GM19397 (cell line): ENCODE results near the gene C1QTNF2.

ENCODE experiments used
- ATAC-seq: cut with Tn5 transposase; IDR thresholded peaks from one replicate; pipeline ENCODE4 v1.9.1; 2021; ENCODE audit warnings: mild to moderate bottlenecking, moderate library complexity; ENCODE audit not compliant: unreplicated experiment

The C1QTNF2 gene

GRCh38 chr5:160369990-160370712 lies at the start of gene C1QTNF2:
Gene C1QTNF2, minus strand, starts transcription at chr5:160370626. Its CDS starts 15,615 bp downstream, at chr5:160355011.
- ATAC-seq: no peak

- no peak for ATAC-seq
These were observed 49.8 kb upstream of the C1QTNF2 start for GRCh38 chr5:160420331-160420610.

GRCh38 chr5:160419458-160420330 lies 49.3 kb upstream of the C1QTNF2 start:
- ATAC-seq: no peak

GRCh38 chr5:160418561-160419457 lies 48.4 kb upstream of the C1QTNF2 start, which contains the start of gene SLU7:
Gene SLU7, minus strand, starts transcription at chr5:160419081. Its CDS starts 3,787 bp downstream, at chr5:160415294.
- peak; percentile 61 for ATAC-seq

- peak; percentile 89 for ATAC-seq
These were observed 29.3 kb upstream of the C1QTNF2 start, which contains the start of gene FAM200C for GRCh38 chr5:160399402-160400353. Gene FAM200C, minus strand, starts transcription at chr5:160400054. Its CDS starts 4,564 bp downstream, at chr5:160395490.

GRCh38 chr5:160398806-160399205 lies 28.4 kb upstream of the C1QTNF2 start:
- no peak for ATAC-seq

GRCh38 chr5:160397492-160397891 lies 27.1 kb upstream of the C1QTNF2 start:
- no peak for ATAC-seq

- ATAC-seq: no peak
These were observed 24.7 kb upstream of the C1QTNF2 start for GRCh38 chr5:160395111-160395510.

GRCh38 chr5:160390787-160391696 lies 20.6 kb upstream of the C1QTNF2 start:
- ATAC-seq: no peak

GRCh38 chr5:160387445-160387844 lies 17.0 kb upstream of the C1QTNF2 start:
- no peak for ATAC-seq

- no peak for ATAC-seq
These were observed 15.1 kb upstream of the C1QTNF2 start for GRCh38 chr5:160385496-160385895.

GRCh38 chr5:160384681-160385080 lies 14.3 kb upstream of the C1QTNF2 start:
- ATAC-seq: no peak

- no peak for ATAC-seq
These were observed 11.9 kb upstream of the C1QTNF2 start for GRCh38 chr5:160382346-160382745.

GRCh38 chr5:160380041-160380440 lies 9.6 kb upstream of the C1QTNF2 start:
- no peak for ATAC-seq

GRCh38 chr5:160379511-160379910 lies 9.1 kb upstream of the C1QTNF2 start:
- ATAC-seq: no peak

- no peak for ATAC-seq
These were observed 7.9 kb upstream of the C1QTNF2 start for GRCh38 chr5:160378330-160378729.

- no peak for ATAC-seq
These were observed 7.2 kb upstream of the C1QTNF2 start for GRCh38 chr5:160377651-160378050.

- no peak for ATAC-seq
These were observed 6.0 kb upstream of the C1QTNF2 start for GRCh38 chr5:160376416-160376815.

GRCh38 chr5:160375701-160376100 lies 5.3 kb upstream of the C1QTNF2 start:
- no peak for ATAC-seq
